RWPE1 (cell line): Measurements from ENCODE around the gene TMEM169.

Source experiments
- CTCF ChIA-PET: fragments of 350-600 bp; sonication (Branson Sonifier 250); formaldehyde crosslinking; extraction: SDS; loops from one replicate; lab custom pipeline; 2021; lab: Yijun Ruan, JAX
- POLR2A ChIA-PET: fragments of 400-600 bp; formaldehyde crosslinking; extraction: SDS; loops from one replicate; lab custom pipeline; 2020; ENCODE audit warnings: antibody characterized with exemption; ENCODE audit not compliant: low non-redundant PET; lab: Yijun Ruan, JAX
- DNase-seq: peaks from one replicate; pipeline ENCODE4 v3.0.0; 2012; ENCODE audit warnings: low spot score
- H3K27ac ChIP-seq: fragments of 450-650 bp; 2 replicates; pipeline ENCODE4 v1.5.1; 2017
- TF ChIP-seq, protein P1 (sequence below): fragments of 450-650 bp; conservative IDR thresholded peaks from 2 replicates; pipeline ENCODE4 v1.5.1; 2017; ENCODE audit warnings: low read depth, mild to moderate bottlenecking

The TMEM169 gene, protein sequence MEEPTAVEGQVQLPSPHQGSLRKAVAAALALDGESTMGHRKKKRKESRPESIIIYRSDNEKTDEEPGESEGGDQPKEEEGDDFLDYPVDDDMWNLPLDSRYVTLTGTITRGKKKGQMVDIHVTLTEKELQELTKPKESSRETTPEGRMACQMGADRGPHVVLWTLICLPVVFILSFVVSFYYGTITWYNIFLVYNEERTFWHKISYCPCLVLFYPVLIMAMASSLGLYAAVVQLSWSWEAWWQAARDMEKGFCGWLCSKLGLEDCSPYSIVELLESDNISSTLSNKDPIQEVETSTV

DNA sequence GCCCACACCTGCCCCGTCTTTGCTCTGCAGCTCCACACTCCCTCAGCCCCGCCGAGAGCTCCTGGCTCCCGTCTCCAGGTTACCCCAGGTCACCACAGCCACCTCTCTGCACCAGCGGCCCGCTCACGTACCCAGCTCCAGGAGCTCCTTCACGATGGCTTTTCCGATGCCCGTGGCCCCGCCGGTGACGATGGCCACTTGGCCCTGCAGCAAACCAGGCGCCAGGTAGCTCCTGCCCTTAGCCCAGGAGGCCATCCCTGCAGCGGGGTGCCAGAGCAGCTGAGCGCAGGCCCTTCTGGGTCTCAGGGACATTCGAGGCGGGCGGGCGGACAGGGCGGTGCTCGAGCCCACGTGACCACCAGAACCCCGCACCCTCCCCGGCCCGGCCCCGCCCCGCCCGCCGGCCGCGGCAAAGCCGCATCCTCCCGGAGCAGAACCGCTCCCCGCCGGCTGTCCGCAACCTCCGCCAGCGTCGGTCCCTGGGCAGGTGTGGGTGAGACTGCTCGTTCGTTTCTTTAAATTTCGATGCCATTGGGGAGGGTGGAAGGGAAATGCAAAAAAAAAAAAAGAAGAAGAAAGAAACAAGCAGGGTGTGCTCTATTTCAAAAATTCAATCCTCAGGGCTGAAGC, at the start of gene TMEM169, which contains the start of gene PECR:
Gene TMEM169, plus strand, starts transcription at position 433 of the 630 bp plus-strand sequence. CDS start 14,045 bp downstream, outside the sequence.
Gene PECR, minus strand, starts transcription at position 323 of the 630 bp plus-strand sequence. Its CDS starts 68 bp downstream, at position 255.
- ChIA-PET POLR2A (interaction anchor here (1.5 kb wide), 1 partner anchor 27 kb away, joined by 8 read pairs; the partner anchor contains the start of gene XRCC5), CTCF (interaction anchor here (0.6 to 1.4 kb wide), 5 partner anchors 10 to 149 kb away, joined by 3 to 5 read pairs (median 4); no protein-coding TSS in a partner anchor)
- TF ChIP-seq, protein P1, sequence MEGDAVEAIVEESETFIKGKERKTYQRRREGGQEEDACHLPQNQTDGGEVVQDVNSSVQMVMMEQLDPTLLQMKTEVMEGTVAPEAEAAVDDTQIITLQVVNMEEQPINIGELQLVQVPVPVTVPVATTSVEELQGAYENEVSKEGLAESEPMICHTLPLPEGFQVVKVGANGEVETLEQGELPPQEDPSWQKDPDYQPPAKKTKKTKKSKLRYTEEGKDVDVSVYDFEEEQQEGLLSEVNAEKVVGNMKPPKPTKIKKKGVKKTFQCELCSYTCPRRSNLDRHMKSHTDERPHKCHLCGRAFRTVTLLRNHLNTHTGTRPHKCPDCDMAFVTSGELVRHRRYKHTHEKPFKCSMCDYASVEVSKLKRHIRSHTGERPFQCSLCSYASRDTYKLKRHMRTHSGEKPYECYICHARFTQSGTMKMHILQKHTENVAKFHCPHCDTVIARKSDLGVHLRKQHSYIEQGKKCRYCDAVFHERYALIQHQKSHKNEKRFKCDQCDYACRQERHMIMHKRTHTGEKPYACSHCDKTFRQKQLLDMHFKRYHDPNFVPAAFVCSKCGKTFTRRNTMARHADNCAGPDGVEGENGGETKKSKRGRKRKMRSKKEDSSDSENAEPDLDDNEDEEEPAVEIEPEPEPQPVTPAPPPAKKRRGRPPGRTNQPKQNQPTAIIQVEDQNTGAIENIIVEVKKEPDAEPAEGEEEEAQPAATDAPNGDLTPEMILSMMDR: no peak
- peak; percentile 88 for DNase-seq
- H3K27ac ChIP-seq: peak within 1 kb of the TSS; percentile 63

DNA sequence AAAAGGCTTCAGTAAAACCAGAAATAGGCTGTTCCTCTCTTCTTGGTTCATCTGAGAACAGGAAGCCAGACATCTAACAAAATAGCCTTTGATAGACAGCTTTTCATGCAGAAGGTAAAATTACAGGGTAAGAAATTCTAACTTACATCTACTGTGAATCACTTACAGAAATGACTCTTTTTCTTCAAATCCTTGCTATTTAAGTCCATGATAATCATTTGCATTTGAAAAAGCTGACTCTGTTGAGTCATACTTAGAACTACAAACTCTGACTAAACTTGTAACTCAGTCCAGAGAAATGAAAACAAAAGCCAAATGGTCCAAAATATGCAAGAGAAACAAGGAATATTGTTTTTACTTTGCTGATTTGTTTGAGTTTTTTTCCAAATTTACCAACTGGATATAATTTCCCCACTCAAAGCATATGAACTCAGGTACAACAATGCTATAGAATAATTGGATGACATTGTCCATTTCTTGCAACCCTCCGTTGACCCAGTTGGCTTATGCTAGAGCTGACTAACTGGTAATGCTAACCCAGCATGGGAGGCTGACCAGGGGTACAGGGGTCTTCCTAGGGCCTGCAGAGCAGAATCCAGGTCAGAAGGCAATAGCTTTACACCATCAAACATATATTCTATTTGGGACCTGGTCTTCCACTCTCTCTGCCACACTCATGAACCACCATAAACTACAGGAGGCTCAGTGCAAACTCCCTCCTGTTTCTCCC, 49.6 kb upstream of the TMEM169 start:
- ChIA-PET CTCF (interaction anchor here (0.5 to 1.2 kb wide), 3 partner anchors 13 to 48 kb away, joined by 3 to 6 read pairs (median 5); no protein-coding TSS in a partner anchor), POLR2A (no interaction called here)
- DNase-seq: peak; percentile 14
- H3K27ac ChIP-seq: no peak overlapping the region
- TF ChIP-seq, protein P1: no peak

DNA sequence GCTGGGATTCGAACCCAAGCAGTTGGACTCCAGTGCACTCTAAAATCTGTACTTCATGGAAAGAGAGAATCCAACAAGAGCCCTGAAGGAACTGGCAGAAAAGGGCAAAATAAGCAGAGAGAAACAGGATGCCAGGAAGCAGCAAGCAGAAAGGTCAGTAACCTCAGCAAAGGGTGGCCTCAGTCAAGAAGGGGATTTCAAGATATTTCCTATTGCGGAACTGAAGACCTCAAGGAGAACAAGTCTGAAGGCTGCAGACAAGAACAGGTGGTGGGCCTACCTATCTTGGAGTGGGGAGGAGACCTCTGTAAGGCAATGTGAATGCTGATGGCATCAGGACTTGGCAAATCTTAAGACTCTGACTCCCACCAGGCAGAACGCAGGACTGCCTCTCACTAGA, 48.3 kb upstream of the TMEM169 start:
- ChIA-PET CTCF (interaction anchor here (0.6 to 2.1 kb wide), 8 partner anchors 9 to 86 kb away, joined by 3 to 7 read pairs (median 4); partner anchors contain the start of genes PECR and TMEM169), POLR2A (interaction anchor here (0.5 kb wide), 1 partner anchor 14 kb away, joined by 3 read pairs; no protein-coding TSS in a partner anchor)
- no peak overlapping the region for H3K27ac ChIP-seq
- TF ChIP-seq, protein P1: no peak
- DNase-seq: no peak

DNA sequence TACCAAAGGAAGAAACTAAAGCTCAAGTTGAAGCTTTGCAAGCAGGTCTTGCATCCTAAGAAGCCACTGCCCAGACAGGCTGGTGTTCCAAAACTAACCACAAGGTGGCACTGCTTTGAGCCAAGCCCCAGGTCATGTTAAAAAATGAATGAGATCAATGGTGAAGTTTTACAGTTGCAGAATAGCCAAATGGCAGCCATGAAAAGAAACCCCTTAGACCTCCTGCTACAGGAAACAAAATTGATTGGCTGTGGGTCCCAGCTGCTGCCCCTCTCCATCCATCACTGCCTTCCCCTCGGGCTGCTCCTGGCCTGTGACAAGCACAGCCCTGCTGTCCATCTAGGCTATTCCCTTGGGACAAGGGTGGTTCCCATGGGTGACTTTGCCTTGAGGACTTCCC, 47.7 kb upstream of the TMEM169 start:
- peak; percentile 70 for DNase-seq
- ChIA-PET CTCF (interaction anchor here (0.6 to 2.1 kb wide), 10 partner anchors 8 to 86 kb away, joined by 3 to 7 read pairs (median 4); partner anchors contain the start of genes PECR and TMEM169), POLR2A (interaction anchor here (0.5 kb wide), 1 partner anchor 9 kb away, joined by 3 read pairs; no protein-coding TSS in a partner anchor)
- H3K27ac ChIP-seq: no peak overlapping the region
- TF ChIP-seq, protein P1: peak; percentile 84

DNA sequence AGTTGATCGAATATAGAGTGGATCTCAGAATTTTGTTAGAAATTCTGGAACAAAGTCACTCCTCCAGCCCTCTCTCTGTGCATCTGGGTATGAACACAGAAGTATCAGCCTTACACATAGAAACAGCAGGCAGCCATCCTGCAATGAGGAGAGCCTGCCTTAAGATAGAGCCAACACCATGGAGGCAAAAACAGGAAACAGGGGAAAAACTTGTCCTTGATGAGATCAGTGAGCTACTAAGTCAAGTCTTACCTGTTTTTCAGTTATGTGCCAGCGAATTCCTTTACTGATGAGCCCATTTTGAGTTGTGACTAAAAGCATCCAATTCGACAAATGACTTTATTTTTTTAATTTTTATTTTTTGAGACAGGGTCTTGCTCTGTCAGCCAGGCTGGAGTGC, 41.8 kb upstream of the TMEM169 start:
- ChIA-PET POLR2A (no interaction called here), CTCF (no interaction called here)
- H3K27ac ChIP-seq: no peak overlapping the region
- TF ChIP-seq, protein P1: no peak
- DNase-seq: no peak

DNA sequence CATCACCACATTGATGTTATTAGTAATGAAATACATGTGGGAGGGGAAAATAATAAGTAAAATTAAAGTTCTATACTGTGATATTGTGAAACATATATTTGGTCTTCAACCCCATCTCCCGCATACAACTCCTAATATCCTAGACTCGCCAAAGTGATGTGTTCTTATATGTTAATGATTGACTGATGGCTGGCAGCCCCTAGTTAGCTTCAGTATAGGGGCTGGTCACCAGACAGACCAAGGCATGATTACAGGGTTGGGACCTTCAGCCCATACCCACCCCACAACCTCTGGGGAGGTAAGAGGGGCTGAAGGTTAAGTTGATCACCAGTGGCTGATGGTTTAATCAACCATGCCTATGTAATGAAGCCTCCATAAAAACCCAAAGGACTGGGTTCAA, 40.3 kb upstream of the TMEM169 start:
- CTCF ChIA-PET: interaction anchor here (0.6 kb wide), 1 partner anchor 507 kb away, joined by 4 read pairs; no protein-coding TSS in a partner anchor
- no peak for DNase-seq
- no peak overlapping the region for H3K27ac ChIP-seq
- TF ChIP-seq, protein P1: no peak
- POLR2A ChIA-PET: no interaction called here
